Brain pericyte (primary cell): ENCODE measurements around the gene ACOT9.
"Not testable (repeated sequence)": the region's sequence is repeated elsewhere in the genome, so short reads cannot be mapped to it uniquely, and the experiment has no call there.

Experiments
- DNase-seq: peaks from one replicate; pipeline ENCODE4 v3.0.0-alpha.2; 2012; ENCODE audit warnings: low read depth, low spot score

ACOT9 gene

DNA sequence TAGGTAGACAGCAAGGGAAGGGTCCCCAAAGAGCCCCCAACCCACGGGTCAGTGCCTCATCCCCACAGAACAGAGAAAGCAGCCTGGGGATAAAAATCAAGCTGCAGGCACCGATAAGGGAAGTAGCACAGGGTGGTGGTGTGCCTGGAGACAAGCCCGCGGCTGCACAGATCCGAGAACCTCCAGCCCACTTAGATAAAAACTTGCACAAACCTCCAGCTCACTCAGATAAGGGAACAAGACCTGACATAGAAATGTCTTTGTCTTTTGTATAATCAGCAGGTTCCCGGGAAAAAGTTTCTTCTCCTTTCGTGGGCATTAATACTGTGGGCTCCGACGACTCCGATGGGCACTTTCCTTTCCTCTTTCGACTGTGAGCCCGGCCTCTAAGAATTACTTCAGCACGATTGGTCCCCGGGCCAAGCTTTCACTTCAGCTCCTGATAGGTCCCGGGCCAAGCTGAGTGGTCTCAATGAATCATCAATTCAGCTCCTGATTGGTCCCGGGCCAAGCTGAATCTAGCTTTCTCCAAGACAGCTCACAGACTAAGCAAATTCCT is 43.4 kb downstream of the ACOT9 start:
- DNase-seq = no peak

DNA sequence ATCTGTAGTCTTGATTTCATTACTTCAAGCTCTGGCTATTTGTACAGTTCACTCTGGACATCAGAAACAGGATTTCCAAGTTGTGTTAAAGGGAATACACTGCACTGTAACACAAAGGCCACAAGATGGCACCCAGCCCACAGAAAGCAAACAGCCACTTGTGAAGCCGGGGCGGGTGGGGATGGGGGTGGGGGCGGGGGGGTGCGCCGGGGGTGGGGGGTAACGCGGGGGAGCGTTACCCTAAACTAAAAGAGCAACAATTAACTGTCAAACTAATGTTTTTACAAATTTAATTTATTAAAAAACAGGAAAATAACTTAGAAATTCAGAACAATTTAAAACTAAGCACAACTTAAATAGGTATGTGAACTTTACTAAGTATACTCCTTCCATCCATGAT is 48.5 kb downstream of the ACOT9 start:
- no peak for DNase-seq

- no peak for DNase-seq
Observed at GRCh38 chrX:23692166-23692565, 50.9 kb downstream of the ACOT9 start.

DNA sequence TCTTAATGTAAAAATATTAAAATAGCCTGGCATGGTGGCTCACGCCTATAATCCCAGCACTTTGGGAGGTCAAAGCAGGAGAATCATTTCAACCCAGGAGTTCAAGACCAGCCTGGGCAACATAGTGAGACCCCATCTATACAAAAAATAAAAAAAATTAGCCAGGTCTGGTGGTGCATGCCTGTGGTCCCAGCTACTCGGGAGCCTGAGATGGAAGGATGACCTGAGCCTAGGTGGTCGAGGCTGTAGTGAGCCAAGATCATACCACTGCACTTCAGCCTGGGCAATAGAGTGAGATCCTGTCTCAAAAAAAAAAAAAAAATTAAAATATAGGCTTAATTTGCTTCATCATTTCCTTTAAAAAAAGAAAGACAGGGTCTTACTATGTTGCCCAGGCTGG is 66.6 kb downstream of the ACOT9 start:
- not testable (repeated sequence) for DNase-seq

GRCh38 chrX:23673108-23673507 is 70.0 kb downstream of the ACOT9 start:
- DNase-seq = no peak

GRCh38 chrX:23670528-23670927 is 72.5 kb downstream of the ACOT9 start:
- DNase-seq = no peak

DNA sequence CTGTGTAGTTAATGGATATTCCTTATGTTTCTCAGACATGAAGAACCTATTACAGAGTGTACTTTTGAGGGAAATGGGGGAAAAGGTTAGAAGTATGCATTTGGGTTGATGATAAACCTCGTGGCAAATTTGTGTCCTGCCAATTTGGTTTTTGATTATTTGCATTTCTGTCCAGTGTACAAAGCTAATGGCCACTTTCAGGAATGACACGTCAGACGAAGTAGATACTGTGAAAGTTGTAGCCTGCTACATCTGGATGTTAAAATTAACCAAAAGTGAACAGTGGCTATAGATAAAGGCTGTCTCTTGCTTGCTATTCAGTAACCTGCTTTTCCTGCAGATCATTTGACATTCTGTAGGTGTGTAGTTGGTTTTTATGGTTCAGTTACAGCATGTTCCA is 74.7 kb downstream of the ACOT9 start:
- DNase-seq = no peak

- peak; percentile 49 for DNase-seq
Observed at GRCh38 chrX:23667239-23668177, 75.6 kb downstream of the ACOT9 start, which contains the start of gene PRDX4. TSS of gene PRDX4 (plus strand) at chrX:23667493. CDS start at chrX:23667571, 78 bp downstream.

- no peak for DNase-seq
Observed at GRCh38 chrX:23666282-23666681, 76.8 kb downstream of the ACOT9 start.

- no peak for DNase-seq
Observed at GRCh38 chrX:23664496-23664895, 78.6 kb downstream of the ACOT9 start.

DNA sequence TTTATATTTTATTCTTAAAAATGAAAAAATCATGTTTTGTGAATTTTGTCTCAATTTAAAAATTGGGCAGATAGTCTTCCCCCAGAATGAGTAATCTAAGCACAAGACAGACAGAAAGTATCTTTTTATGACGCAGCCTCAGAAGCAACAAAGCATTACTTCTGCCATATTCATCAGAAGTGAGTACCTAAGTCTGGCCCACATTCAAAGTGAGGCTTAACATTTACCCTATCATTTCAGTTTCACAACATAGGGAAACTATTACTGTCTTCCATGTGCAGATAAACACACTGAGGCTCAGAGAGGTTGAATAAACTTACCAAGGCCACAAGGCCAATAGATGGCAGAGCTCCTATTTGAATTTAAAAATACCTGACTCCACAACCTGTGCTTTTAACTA is 80.2 kb downstream of the ACOT9 start:
- DNase-seq = no peak

- DNase-seq = no peak
Observed at GRCh38 chrX:23662187-23662586, 80.9 kb downstream of the ACOT9 start.

DNA sequence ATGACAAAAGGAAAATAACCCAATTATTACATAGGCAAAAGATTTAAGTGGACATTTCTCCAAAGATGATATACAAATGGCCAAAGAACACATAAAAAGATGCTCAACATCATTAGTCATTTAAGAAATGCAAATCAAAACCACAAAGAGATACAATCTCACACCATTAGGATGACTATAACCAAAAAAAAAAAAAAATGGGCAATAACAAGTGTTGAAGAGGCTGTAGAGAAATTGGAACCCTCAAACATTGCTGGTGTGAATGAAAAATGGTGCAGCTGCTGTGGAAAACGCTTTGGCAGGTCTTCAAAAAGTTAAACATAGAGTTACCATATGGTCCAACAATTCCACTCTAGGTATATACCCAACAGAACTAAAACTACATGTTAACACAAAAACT is 81.4 kb downstream of the ACOT9 start:
- no peak for DNase-seq

DNA sequence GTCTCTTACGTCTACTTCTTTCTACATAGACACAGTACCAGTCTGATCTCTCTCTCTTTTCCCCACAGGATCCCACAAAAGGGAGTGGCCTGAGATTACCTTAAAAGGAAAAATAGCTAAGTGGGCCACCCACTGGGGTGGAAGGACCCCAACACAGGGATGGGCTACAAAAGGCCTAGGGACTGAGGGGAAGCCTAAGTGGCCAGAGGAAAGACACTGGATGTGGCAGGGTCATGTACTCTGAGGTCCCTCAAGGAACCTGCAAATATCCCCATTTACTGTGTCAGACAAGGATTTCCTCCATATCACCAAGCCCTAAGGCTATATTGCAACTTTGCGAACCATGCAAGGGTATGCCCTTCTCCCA is 82.3 kb downstream of the ACOT9 start:
- no peak for DNase-seq

- DNase-seq = not testable (repeated sequence)
Observed at GRCh38 chrX:23660083-23660765, 82.9 kb downstream of the ACOT9 start.

DNA sequence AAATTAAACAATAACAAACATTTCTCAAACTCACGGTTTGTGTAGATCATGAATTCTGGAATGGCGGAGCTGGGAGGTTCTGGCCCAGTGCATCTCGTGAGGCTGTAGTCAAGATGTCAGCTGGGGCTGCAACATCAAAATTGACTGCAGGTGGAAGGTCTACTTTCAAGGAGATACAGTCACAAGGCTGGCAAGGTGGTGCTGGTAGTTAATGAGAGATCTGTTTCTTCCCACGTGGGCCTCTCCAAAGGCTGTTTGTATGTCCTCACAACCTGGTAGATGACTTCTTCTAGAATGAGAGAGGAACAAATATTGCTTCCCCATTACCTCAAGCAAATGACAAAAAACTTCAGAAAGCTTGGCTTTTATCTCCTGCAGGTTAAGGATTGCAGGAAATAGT is 83.7 kb downstream of the ACOT9 start:
- DNase-seq = no peak

DNA sequence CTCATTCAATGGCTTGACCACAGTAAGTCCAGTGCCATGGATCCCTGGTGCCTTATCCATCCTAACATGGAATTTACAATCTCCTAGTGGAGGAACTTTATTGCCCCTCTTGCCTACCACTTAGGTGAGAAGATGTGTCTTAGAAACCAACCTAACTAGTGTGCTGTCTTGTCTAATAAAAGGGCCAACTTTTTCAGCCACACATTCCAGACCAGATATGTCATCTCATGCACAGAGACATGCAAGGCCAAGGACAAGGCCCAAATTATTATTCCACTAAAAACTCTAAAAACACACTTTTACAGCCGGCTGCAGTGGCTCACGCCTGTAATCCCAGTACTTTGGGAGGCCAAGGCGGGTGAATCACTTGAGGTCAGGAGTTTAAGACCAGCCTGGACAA is 86.4 kb downstream of the ACOT9 start:
- DNase-seq = no peak

DNA sequence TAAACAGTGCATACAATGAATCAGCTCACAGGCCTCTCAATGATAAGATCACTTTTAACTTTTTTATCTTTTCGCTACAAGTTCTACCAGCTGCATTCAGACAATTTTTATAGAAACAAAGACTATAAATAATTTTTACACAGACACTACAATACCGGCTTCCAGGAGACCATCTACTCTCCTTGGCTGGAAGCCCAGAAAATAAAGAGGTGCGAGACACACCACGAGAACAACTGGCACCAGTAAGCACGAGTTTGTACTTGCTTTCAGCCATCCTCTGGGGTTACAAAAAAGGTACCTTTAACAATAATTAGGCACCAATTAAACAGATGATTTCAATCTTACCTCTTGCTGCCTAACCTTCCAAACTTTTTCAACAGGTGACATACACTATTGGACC is 87.0 kb downstream of the ACOT9 start:
- no peak for DNase-seq
